GM12865 (cell line): ENCODE results near the gene NDFIP1.

Experiments used
- DNase-seq: peaks from one replicate; pipeline ENCODE4 v3.0.0; 2010; ENCODE audit warnings: low read depth
- H3K4me3 ChIP-seq: 2 replicates; pipeline ENCODE4 v1.5.1; 2011; ENCODE audit warnings: mild to moderate bottlenecking, low read depth, low read length, control low read depth
- CTCF ChIP-seq: IDR thresholded peaks from 2 replicates; pipeline ENCODE4 v1.5.1; 2011; ENCODE audit warnings: low read length, control low read depth, low read depth, inconsistent platforms; ENCODE audit not compliant: insufficient read depth; ENCODE audit errors: missing control alignments

The NDFIP1 gene

GRCh38 chr5:142097681-142098080, 10.9 kb upstream of the NDFIP1 start:
- DNase-seq, result no peak
- H3K4me3 ChIP-seq, result no peak overlapping the region
- no peak for TF ChIP-seq CTCF

DNA sequence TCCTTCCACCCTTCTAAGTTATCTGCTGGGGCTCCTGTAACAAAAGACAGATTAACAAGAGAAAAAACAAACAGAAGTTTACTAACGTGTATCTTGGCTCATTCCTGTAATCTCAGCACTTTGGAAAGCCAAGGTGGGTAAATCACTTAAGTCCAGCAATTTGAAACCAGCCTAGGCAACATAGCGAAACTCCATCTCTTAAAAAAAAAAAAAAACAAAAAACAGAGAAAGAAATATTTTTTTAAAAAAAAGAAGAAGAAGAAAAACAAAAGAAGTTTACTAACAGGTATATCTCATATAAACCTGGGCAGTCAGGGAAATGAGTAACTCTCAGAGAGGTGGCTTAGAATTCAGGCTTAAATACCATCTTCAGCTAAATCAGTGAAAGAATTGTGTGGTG, 10.3 kb upstream of the NDFIP1 start:
- H3K4me3 ChIP-seq, result no peak overlapping the region
- no peak for TF ChIP-seq CTCF
- no peak for DNase-seq

DNA sequence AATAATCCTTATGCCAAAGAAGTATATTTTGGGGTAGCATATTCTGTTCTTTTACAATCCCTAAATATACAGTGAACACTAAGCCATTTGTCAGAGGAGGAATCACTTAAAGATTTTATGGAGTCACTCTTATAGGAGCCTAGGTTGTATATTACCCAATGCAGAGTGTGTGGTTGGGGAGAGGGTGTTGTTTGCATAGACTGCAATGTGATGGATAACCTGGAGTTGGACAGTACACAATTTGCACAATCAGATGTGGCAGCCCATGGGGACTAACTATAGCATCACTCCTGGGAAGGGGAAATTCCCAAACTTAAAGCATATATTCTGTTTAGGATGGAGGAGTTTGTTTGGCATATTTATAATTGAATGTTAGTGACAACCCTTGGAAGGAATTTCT, 9.6 kb upstream of the NDFIP1 start:
- TF ChIP-seq CTCF, result no peak
- no peak for DNase-seq
- no peak overlapping the region for H3K4me3 ChIP-seq

DNA sequence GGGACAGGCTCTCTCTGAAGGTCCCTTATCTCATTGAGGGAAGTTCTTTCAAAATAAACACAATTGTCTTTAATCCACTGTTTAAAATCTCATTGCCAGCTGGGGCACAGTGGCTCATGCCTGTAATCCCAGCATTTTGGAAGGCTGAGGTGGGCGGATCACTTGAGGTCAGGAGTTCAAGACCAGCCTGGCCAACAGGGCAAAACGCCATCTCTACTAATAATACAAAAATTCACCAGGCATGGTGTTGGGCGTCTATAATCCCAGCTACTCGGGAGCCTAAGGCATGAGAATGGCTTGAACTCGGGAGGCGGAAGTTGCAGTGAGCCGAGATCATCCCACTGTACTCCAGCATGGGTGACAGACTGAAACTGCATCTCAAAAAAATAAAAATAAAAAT, 8.3 kb upstream of the NDFIP1 start:
- no peak overlapping the region for H3K4me3 ChIP-seq
- no peak for DNase-seq
- TF ChIP-seq CTCF, result no peak

- no peak overlapping the region for H3K4me3 ChIP-seq
- TF ChIP-seq CTCF, result no peak
- DNase-seq, result no peak
Observed at GRCh38 chr5:142102980-142103740, 5.4 kb upstream of the NDFIP1 start.

- H3K4me3 ChIP-seq, result no peak overlapping the region
- TF ChIP-seq CTCF, result no peak
- no peak for DNase-seq
Observed at GRCh38 chr5:142104491-142104890, 4.1 kb upstream of the NDFIP1 start.

GRCh38 chr5:142106061-142106460, 2.5 kb upstream of the NDFIP1 start:
- no peak for DNase-seq
- TF ChIP-seq CTCF, result no peak
- H3K4me3 ChIP-seq, result no peak overlapping the region
